A549 (cell line): ENCODE measurements around the gene THBD. TPM values are rescaled to one million over a fixed set of nuclear protein-coding genes. Genes with fewer than 3 reads are reported as not detected.

Experiments used
- ATAC-seq, 2 experiments: fragments of 200-7000 bp in 1 of 2; fragments of >200 bp in 1 of 2; cut with Nextera tagmentation in 1 of 2; cut with Tn5 transposase in 1 of 2; 3 replicates each; pipeline versions ENCODE4 v1.8.0 to v1.9.1; 2018 to 2020; ENCODE audit warnings: mild to moderate bottlenecking in 1 of 2, moderate library complexity in 1 of 2
- CTCF ChIA-PET: fragments of 300-600 bp; sonication (Branson Sonifier 250); formaldehyde crosslinking; extraction: SDS; loops from one replicate; lab custom pipeline; 2021; ENCODE audit warnings: antibody characterized with exemption, inconsistent platforms; lab: Yijun Ruan, JAX
- POLR2A ChIA-PET: fragments of 350-600 bp; formaldehyde crosslinking; extraction: SDS; loops from one replicate; lab custom pipeline; 2021; ENCODE audit warnings: antibody characterized with exemption, inconsistent platforms; lab: Yijun Ruan, JAX
- DNase-seq, 2 experiments: peaks; one replicate each; pipeline versions ENCODE4 v3.0.0 to v3.0.0-alpha.2; 2011 to 2016; ENCODE audit warnings: low read depth in 1 of 2, low spot score in 1 of 2
- FAIRE-seq: peaks from 2 replicates; lab custom pipeline; 2011; peaks lifted over from hg19 to GRCh38; lab: Jason Lieb, UNC
- H3K27ac ChIP-seq, 2 experiments: fragments of >200 bp; sonication (Bioruptor Twin); formaldehyde crosslinking; 3 replicates each; pipeline ENCODE4 v1.5.1; 2016 to 2017
- H3K4me1 ChIP-seq: fragments of >200 bp; sonication (Bioruptor Twin); formaldehyde crosslinking; 3 replicates; pipeline ENCODE4 v1.6.1; 2016
- H3K4me2 ChIP-seq: fragments of >200 bp; sonication (Bioruptor Twin); formaldehyde crosslinking; 3 replicates; pipeline ENCODE4 v1.6.1; 2016
- H3K4me3 ChIP-seq: fragments of >200 bp; sonication (Bioruptor Twin); formaldehyde crosslinking; 3 replicates; pipeline ENCODE4 v1.5.1; 2016
- H3K9me3 ChIP-seq: fragments of >200 bp; sonication (Bioruptor Twin); formaldehyde crosslinking; 3 replicates; pipeline ENCODE4 v1.6.1; 2016
- BCL3 ChIP-seq: fragments of >200 bp; sonication (Bioruptor Twin); formaldehyde crosslinking; IDR thresholded peaks from 3 replicates; pipeline ENCODE4 v1.6.1; 2016
- CBX8 ChIP-seq: fragments of 200-600 bp; sonication (generic); IDR thresholded peaks from 2 replicates; pipeline ENCODE4 v1.6.1; 2016
- CEBPB ChIP-seq, 2 experiments: fragments of >200 bp in 1 of 2; sonication (Bioruptor Twin) in 1 of 2; formaldehyde crosslinking in 1 of 2; IDR thresholded peaks; 2 replicates each; pipeline ENCODE4 v1.6.1; 2012 to 2016
- CHD2 ChIP-seq: fragments of 150-350 bp; IDR thresholded peaks from 2 replicates; pipeline ENCODE4 v1.6.1; 2014; ENCODE audit warnings: low read length; ENCODE audit not compliant: partially characterized antibody
- CHD4 ChIP-seq: fragments of 200-600 bp; sonication (generic); IDR thresholded peaks from 2 replicates; pipeline ENCODE4 v1.6.1; 2016; ENCODE audit warnings: antibody characterized with exemption, mild to moderate bottlenecking, borderline replicate concordance
- E2F6 ChIP-seq: IDR thresholded peaks from 2 replicates; pipeline ENCODE4 v1.6.1; 2012; ENCODE audit warnings: low read depth, borderline replicate concordance
- EP300 ChIP-seq, 2 experiments: fragments of >200 bp; sonication (Bioruptor Twin); formaldehyde crosslinking; IDR thresholded peaks; 2 replicates in 1 of 2; 3 replicates in 1 of 2; pipeline ENCODE4 v1.6.1; 2016 to 2017
- ESRRA ChIP-seq: fragments of 150-350 bp; IDR thresholded peaks from 2 replicates; pipeline ENCODE4 v1.6.1; 2014; ENCODE audit warnings: mild to moderate bottlenecking, low read length, borderline replicate concordance
- FOXS1 ChIP-seq: fragments of 250-450 bp; sonication (Bioruptor Pico); IDR thresholded peaks from 2 replicates; pipeline ENCODE4 v1.5.0; 2020; ENCODE audit warnings: mild to moderate bottlenecking, moderate library complexity
- GATA3 ChIP-seq: IDR thresholded peaks from 2 replicates; pipeline ENCODE4 v1.6.1; 2012; ENCODE audit warnings: borderline replicate concordance
- HDAC2 ChIP-seq: fragments of 200-600 bp; sonication (generic); IDR thresholded peaks from 2 replicates; pipeline ENCODE4 v1.6.1; 2016
- HOXB5 ChIP-seq: fragments of 250-450 bp; sonication (Bioruptor Pico); IDR thresholded peaks from 2 replicates; pipeline ENCODE4 v1.5.0; 2020; ENCODE audit warnings: mild to moderate bottlenecking, moderate library complexity
- JUN ChIP-seq, 2 experiments: fragments of >200 bp; sonication (Bioruptor Twin); formaldehyde crosslinking; IDR thresholded peaks; 2 replicates in 1 of 2; 3 replicates in 1 of 2; pipeline ENCODE4 v1.6.1; 2016 to 2017
- JUNB ChIP-seq: fragments of >200 bp; sonication (Bioruptor Twin); formaldehyde crosslinking; IDR thresholded peaks from 2 replicates; pipeline ENCODE4 v1.6.1; 2016
- KDM1A ChIP-seq: fragments of 200-600 bp; sonication (generic); IDR thresholded peaks from 2 replicates; pipeline ENCODE4 v1.6.1; 2016; ENCODE audit warnings: low read depth, mild to moderate bottlenecking
- KDM5A ChIP-seq: fragments of 200-600 bp; sonication (generic); IDR thresholded peaks from 2 replicates; pipeline ENCODE4 v1.6.1; 2016; ENCODE audit warnings: antibody characterized with exemption, mild to moderate bottlenecking
- MAZ ChIP-seq: fragments of 150-350 bp; IDR thresholded peaks from 2 replicates; pipeline ENCODE4 v1.6.1; 2014; ENCODE audit warnings: antibody characterized with exemption, low read depth, low read length, borderline replicate concordance
- NPAS2 ChIP-seq: fragments of 250-450 bp; sonication (Bioruptor Pico); IDR thresholded peaks from 2 replicates; pipeline ENCODE4 v1.8.0; 2022; ENCODE audit warnings: mild to moderate bottlenecking, moderate library complexity, borderline replicate concordance
- PBX3 ChIP-seq: IDR thresholded peaks from 2 replicates; pipeline ENCODE4 v1.6.1; 2012
- RCOR1 ChIP-seq: fragments of 150-350 bp; IDR thresholded peaks from 2 replicates; pipeline ENCODE4 v1.6.1; 2014; ENCODE audit warnings: antibody characterized with exemption, low read length, low read depth
- RFX5 ChIP-seq: fragments of 450-650 bp; IDR thresholded peaks from 2 replicates; pipeline ENCODE4 v1.7.1; 2014; ENCODE audit warnings: antibody characterized with exemption, mild to moderate bottlenecking, moderate library complexity
- SMC3 ChIP-seq: fragments of >200 bp; sonication (Bioruptor Twin); formaldehyde crosslinking; IDR thresholded peaks from 3 replicates; pipeline ENCODE4 v1.6.1; 2018; ENCODE audit warnings: inconsistent platforms
- SREBF2 ChIP-seq: fragments of 450-650 bp; IDR thresholded peaks from 2 replicates; pipeline ENCODE4 v1.6.1; 2014; ENCODE audit warnings: mild to moderate bottlenecking, moderate library complexity
- TFCP2L1 ChIP-seq: fragments of 250-450 bp; sonication (Bioruptor Pico); IDR thresholded peaks from 2 replicates; pipeline ENCODE4 v1.5.0; 2021; ENCODE audit warnings: mild to moderate bottlenecking
- TP53 ChIP-seq: fragments of 250-450 bp; sonication (Bioruptor Pico); IDR thresholded peaks from 2 replicates; pipeline ENCODE4 v1.5.0; 2021; ENCODE audit warnings: mild to moderate bottlenecking, moderate library complexity
- ZC3H11A ChIP-seq: fragments of 450-650 bp; IDR thresholded peaks from 2 replicates; pipeline ENCODE4 v1.6.1; 2014; ENCODE audit warnings: antibody characterized with exemption, mild to moderate bottlenecking
- ZNF302 ChIP-seq: fragments of 250-450 bp; sonication (Bioruptor Pico); IDR thresholded peaks from 2 replicates; pipeline ENCODE4 v1.9.0; 2021; ENCODE audit warnings: inconsistent platforms, mild to moderate bottlenecking, moderate library complexity
- WGBS: methylation state at CpG from one replicate; pipeline ENCODE4 v1.1.6; 2017; ENCODE audit errors: missing lambda C conversion rate; 5-methylcytosine and 5-hydroxymethylcytosine counted together
- polyA plus RNA-seq, 4 experiments: library from polyadenylated mRNA; depleted of rRNA in 3 of 4; stranded (reverse); fragments of >200 nt; fragmentation: RNase III in 1 of 4; extraction: RNeasy Plus Mini Kit Qiagen cat#74134 plus additional on column Dnase treatment in 1 of 4; gene quantifications; 2 replicates in 3 of 4; 3 replicates in 1 of 4; pipeline ENCODE4 v1.2.3, GENCODE V29; 2011 to 2017
- TF ChIP-seq, protein P1 (sequence below): fragments of 250-450 bp; sonication (Bioruptor Pico); IDR thresholded peaks from 2 replicates; pipeline ENCODE4 v1.5.0; 2021; ENCODE audit warnings: mild to moderate bottlenecking, moderate library complexity, borderline replicate concordance

THBD gene
- polyA plus RNA-seq, 2 of the 4 experiments (the other 2 are of a cell fraction), result 25.8 to 29.6 TPM

DNA sequence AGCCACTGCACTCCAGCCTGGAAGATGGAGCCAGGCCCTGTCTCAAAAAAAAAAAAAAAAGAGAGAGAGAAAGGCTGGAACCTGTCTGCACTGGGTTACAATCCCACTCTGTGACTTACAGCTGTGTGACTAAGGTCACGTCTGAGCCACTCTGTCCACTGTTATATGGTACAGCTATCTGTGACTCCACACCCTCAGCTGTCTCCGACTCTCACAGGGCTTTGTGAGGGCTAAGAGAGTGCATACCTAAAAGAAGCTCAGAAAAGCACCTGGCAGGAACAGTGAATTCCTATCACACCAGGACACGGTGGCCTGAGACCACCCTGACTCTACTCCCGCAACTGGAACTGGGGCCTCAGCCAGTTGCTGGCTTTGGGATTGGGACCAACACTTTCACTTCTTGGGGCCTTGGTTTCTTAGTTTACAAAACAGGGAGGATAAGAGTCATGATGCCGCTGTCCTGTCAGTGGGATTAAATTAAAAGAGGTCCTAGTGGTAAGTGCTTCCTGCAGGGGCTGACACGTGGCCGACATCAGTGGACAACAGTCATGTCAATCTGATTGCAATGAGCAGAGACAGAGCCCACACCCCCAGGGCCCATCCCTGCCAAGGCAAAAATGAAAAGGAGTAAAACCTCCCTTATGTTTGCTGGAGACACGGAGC is 42.4 kb upstream of the THBD start:
- DNase-seq (no peak), ATAC-seq (no peak; a peak in 1 of 6 replicates), FAIRE-seq (no peak)
- Histone ChIP-seq H3K27ac (no peak overlapping the region), H3K9me3 (no peaks in the 10 kb centered on the region), H3K4me3 (no peak overlapping the region), H3K4me1 (no peaks in the 10 kb centered on the region), H3K4me2 (no peak overlapping the region)
- TF ChIP-seq ESRRA (no peak), TP53 (CRISPR knock-in tag) (no peak)
- CTCF ChIA-PET, result interaction anchor here (0.6 to 0.7 kb wide), 3 partner anchors 9 to 177 kb away, joined by 3 to 4 read pairs (median 4); no protein-coding TSS in a partner anchor
- POLR2A ChIA-PET, result no interaction called here
- 58% methylated on average over 8 of the region's 8 CpGs for WGBS

GRCh38 chr20:23090878-23091277 is 41.4 kb upstream of the THBD start:
- no peak for TF ChIP-seq GATA3
- no peak for TF ChIP-seq PBX3
- TF ChIP-seq BCL3, result no peak
- TF ChIP-seq HOXB5 (CRISPR knock-in tag), result no peak
- TF ChIP-seq KDM1A, result no peak
- TF ChIP-seq CBX8, result no peak
- no peak for TF ChIP-seq CHD4
- TF ChIP-seq, protein P1, sequence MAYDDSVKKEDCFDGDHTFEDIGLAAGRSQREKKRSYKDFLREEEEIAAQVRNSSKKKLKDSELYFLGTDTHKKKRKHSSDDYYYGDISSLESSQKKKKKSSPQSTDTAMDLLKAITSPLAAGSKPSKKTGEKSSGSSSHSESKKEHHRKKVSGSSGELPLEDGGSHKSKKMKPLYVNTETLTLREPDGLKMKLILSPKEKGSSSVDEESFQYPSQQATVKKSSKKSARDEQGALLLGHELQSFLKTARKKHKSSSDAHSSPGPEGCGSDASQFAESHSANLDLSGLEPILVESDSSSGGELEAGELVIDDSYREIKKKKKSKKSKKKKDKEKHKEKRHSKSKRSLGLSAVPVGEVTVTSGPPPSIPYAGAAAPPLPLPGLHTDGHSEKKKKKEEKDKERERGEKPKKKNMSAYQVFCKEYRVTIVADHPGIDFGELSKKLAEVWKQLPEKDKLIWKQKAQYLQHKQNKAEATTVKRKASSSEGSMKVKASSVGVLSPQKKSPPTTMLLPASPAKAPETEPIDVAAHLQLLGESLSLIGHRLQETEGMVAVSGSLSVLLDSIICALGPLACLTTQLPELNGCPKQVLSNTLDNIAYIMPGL (CRISPR knock-in tag), result no peak
- no peak for TF ChIP-seq E2F6
- TF ChIP-seq ZC3H11A, result no peak
- no peak for TF ChIP-seq ZNF302
- no peak for TF ChIP-seq EP300 (IDR thresholded peaks at IDR 0.05)
- no peak for TF ChIP-seq SREBF2
- ATAC-seq (no peak), FAIRE-seq (no peak), DNase-seq (no peak)
- Histone ChIP-seq H3K4me3 (no peak overlapping the region), H3K4me2 (no peak overlapping the region), H3K9me3 (no peaks in the 10 kb centered on the region), H3K4me1 (no peaks in the 10 kb centered on the region), H3K27ac (no peak overlapping the region)
- WGBS, result 63% methylated on average over 4 of the region's 4 CpGs
- POLR2A ChIA-PET, result no interaction called here
- CTCF ChIA-PET, result interaction anchor here (0.7 to 0.9 kb wide), 3 partner anchors 10 to 20 kb away, joined by 3 read pairs; no protein-coding TSS in a partner anchor

DNA sequence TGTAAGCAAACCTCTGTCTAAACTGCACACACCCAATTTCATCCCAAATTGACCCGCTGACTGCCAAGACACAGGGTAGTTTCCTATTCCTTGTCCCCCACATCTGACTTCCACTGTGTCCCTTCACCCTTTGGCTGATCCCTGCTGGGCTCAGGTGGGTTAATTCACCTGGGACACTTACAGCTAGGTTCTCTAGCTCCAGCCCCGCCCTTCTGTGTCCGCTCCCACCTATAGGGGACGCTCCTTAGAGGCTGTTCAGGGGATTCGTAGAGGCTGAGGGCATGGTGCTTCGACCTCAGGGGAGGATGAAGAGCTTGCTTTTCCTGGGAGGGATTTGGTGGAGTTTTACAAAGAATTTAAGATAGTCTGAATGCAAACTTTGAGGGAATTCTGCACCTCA is 40.7 kb upstream of the THBD start:
- POLR2A ChIA-PET, result no interaction called here
- H3K4me1 ChIP-seq, result no peaks in the 10 kb centered on the region
- CTCF ChIA-PET, result interaction anchor here (0.7 to 1.8 kb wide), 4 partner anchors 9 to 398 kb away, joined by 3 to 5 read pairs (median 4); no protein-coding TSS in a partner anchor
- FAIRE-seq (no peak), ATAC-seq (no peak), DNase-seq (no peak)
- WGBS, result 45% methylated on average over 6 of the region's 6 CpGs
- H3K4me2 ChIP-seq, result no peak overlapping the region
- H3K4me3 ChIP-seq, result no peak overlapping the region
- no peaks in the 10 kb centered on the region for H3K9me3 ChIP-seq
- no peak overlapping the region for H3K27ac ChIP-seq
- TF ChIP-seq CEBPB (IDR thresholded peaks at IDR 0.05) (no peak), HDAC2 (no peak), RCOR1 (no peak), JUNB (no peak), CHD2 (no peak), FOXS1 (no peak), NPAS2 (no peak), RFX5 (no peak), MAZ (no peak), KDM5A (no peak), TFCP2L1 (CRISPR knock-in tag) (no peak), JUN (IDR thresholded peaks at IDR 0.05) (no peak), SMC3 (no peak)
- TF ChIP-seq, protein P1 (CRISPR knock-in tag), result no peak
